ENCODE data around the gene HOXB7. TPM values are rescaled to one million over a fixed set of nuclear protein-coding genes. Genes with fewer than 3 reads are reported as not detected.

Gene HOXB7
- total and polyA plus RNA-seq, 2 experiments from 2014 or later = not detected

DNA sequence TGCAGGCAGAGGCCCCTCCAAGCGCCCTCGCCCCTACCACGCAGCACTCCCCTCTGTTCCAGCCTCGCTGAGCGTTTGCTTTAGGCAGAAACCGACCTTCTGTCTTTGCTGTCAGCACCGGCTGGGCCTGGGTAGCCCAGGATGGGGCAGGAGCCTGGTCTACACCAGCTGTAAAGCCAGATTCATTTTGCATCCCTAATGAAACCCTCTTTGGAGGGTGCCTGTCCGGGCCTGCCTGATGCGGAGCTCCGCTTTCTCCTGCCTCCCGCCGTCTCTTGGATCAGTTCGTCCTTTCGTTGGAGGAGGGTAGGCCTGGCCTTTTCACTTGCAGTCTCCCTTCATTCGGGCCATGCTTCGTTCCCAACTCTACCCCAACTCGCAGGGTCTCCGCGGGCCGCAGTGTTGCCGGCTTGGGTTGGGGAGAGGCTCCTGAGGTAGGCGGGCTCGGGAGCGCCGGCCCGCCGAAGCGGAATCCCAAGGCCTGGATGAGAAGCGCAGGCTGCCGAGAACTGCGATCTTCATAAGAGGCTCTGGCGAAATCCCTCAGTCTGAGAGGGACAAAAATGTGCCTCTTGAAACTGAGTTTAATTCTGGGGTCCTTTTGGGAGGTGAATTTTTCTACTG, 9.1 kb upstream of the HOXB7 start:
- Histone ChIP-seq H3K4me3 (peak overlapping the region; percentile 33; the same call in 1 of the 2 replicates), H3K4me2 (peak overlapping the region; percentile 69)
- H3K4me1 Mint-ChIP-seq = peaks cover 18% of the 10 kb centered on the region

GRCh38 chr17:48618256-48618896, 7.6 kb upstream of the HOXB7 start:
- H3K4me2 ChIP-seq = peak overlapping the region; percentile 69
- peak; percentile 52 for ATAC-seq
- peak; percentile 85 for DNase-seq (ENCODE audit: low spot score)
- H3K79me2 ChIP-seq (replicated peaks; ENCODE audit: insufficient read depth) = no peaks in the 10 kb centered on the region
- peaks cover 31% of the 10 kb centered on the region for H3K4me1 ChIP-seq (ENCODE audit: insufficient read depth)
- no peak overlapping the region for H2AFZ ChIP-seq
- no peak overlapping the region for H3K27ac ChIP-seq (ENCODE audit: low read depth)
- H3K9me2 ChIP-seq (ENCODE audit: insufficient read depth) = no peaks in the 10 kb centered on the region
- H3K36me3 ChIP-seq (ENCODE audit: insufficient read depth) = no peaks in the 10 kb centered on the region
- H3F3A ChIP-seq (replicated peaks; ENCODE audit: low read depth) = peaks cover 42% of the 10 kb centered on the region
- Mint-ChIP-seq H3K27ac (no peak overlapping the region), H3K4me3 (peak overlapping the region; percentile 51; the same call in 2 of the 3 replicates), H3K9me3 (peaks cover 10% of the 10 kb centered on the region; the same call in 2 of the 3 replicates), H3K36me3 (ENCODE audit: low read depth) (peaks cover 3% of the 10 kb centered on the region; the same call in 1 of the 3 replicates), H3K27me3 (ENCODE audit: insufficient read depth, low read depth, poor library complexity) (peaks cover 100% of the 10 kb centered on the region), H3K4me1 (peaks cover 23% of the 10 kb centered on the region)
- peaks cover 100% of the 10 kb centered on the region for H3K27me3 ChIP-seq (ENCODE audit: insufficient read depth)
- TF ChIP-seq EZH2phosphoT487 (IDR thresholded peaks at IDR 0.05; ENCODE audit: unreplicated experiment) (no peak), CTCF (conservative IDR thresholded peaks at IDR 0.05; ENCODE audit: low read depth in 2 of 2) (peak; percentile 86 to 97), POLR2AphosphoS5 (IDR thresholded peaks at IDR 0.05; ENCODE audit: low read depth) (no peak), ETS1 (IDR thresholded peaks at IDR 0.05) (no peak), ZNF331 (CRISPR knock-in tag; IDR thresholded peaks at IDR 0.05; ENCODE audit: low read depth) (no peak), STAT1 (IDR thresholded peaks at IDR 0.05; ENCODE audit: unreplicated experiment) (no peak), EZH2 (IDR thresholded peaks at IDR 0.05; ENCODE audit: low read depth, unreplicated experiment) (peak; percentile 96)
- 0 out of 2 replicates have a peak overlapping the region, but pooled peaks have one; percentile 33 for H3K4me3 ChIP-seq
- peaks cover 65% of the 10 kb centered on the region for H4K20me1 ChIP-seq (replicated peaks; ENCODE audit: insufficient read depth)

More for the DNA sequence above, 9.1 kb upstream of the HOXB7 start:
- H4K20me1 ChIP-seq (replicated peaks; ENCODE audit: insufficient read depth) = peaks cover 64% of the 10 kb centered on the region
- peak overlapping the region; percentile 47; the same call in 2 of the 3 replicates for H3K4me3 Mint-ChIP-seq
- 0 out of 2 replicates have a peak overlapping the region, but pooled peaks have one; percentile 52 for H2AFZ ChIP-seq
- H3F3A ChIP-seq (replicated peaks; ENCODE audit: low read depth) = peaks cover 48% of the 10 kb centered on the region
- DNase-seq (ENCODE audit: low spot score) (peak; percentile 53), ATAC-seq (peak; percentile 9; the same call in 2 of the 3 replicates)
- H3K36me3 Mint-ChIP-seq (ENCODE audit: low read depth) = peaks cover 3% of the 10 kb centered on the region; the same call in 2 of the 3 replicates
- TF ChIP-seq JUNB (IDR thresholded peaks at IDR 0.05; ENCODE audit: unreplicated experiment) = no peak
- peak; percentile 97 for TF ChIP-seq EZH2 (IDR thresholded peaks at IDR 0.05; ENCODE audit: low read depth, unreplicated experiment)
- no peak for TF ChIP-seq POLR2AphosphoS5 (IDR thresholded peaks at IDR 0.05; ENCODE audit: low read depth)
- H3K27ac Mint-ChIP-seq = no peak overlapping the region
- peaks cover 30% of the 10 kb centered on the region for H3K4me1 ChIP-seq (ENCODE audit: insufficient read depth)
- H3K36me3 ChIP-seq (ENCODE audit: insufficient read depth) = no peaks in the 10 kb centered on the region
- no peak overlapping the region for H3K27ac ChIP-seq (ENCODE audit: low read depth)
- peaks cover 9% of the 10 kb centered on the region; the same call in 2 of the 3 replicates for H3K9me3 Mint-ChIP-seq
- no peaks in the 10 kb centered on the region for H3K79me2 ChIP-seq (replicated peaks; ENCODE audit: insufficient read depth)
- H3K27me3 ChIP-seq (ENCODE audit: insufficient read depth) = peaks cover 100% of the 10 kb centered on the region
- peaks cover 99% of the 10 kb centered on the region for H3K27me3 Mint-ChIP-seq (ENCODE audit: insufficient read depth, low read depth, poor library complexity)
- no peaks in the 10 kb centered on the region for H3K9me2 ChIP-seq (ENCODE audit: insufficient read depth)

All from GM23338 (cell line).